ENCODE data around the gene HSPH1. TPM values are rescaled to one million over a fixed set of nuclear protein-coding genes. Genes with fewer than 3 reads are reported as not detected.

The HSPH1 gene
- total and polyA plus RNA-seq, 9 donors: 38.1 to 95.1 (median 69.2) TPM

DNA sequence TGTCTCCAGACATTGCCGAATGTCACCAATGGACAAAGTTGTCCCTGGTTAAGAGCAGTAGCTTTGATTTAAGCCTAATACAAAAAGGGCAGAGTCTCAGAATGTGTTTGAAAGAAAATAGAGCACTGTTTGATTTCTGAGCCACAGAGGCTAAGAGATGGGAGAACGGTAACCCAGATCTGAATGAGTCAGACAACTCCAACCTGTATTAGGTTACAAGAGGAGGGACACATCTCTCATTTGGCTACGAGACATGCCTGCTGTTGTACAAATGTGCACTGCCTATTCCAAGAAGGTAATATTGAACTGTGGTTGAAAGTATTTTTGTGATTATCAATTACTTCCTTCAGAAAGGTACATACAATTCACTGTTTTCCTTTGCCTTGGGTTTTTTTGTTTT is 4.9 kb upstream of the HSPH1 start:
- no peak overlapping the region for H3K4me3 ChIP-seq (ENCODE audit: low read length)
- no peaks in the 10 kb centered on the region for H3K36me3 ChIP-seq (ENCODE audit: control insufficient read depth, insufficient read depth, low read length)
- no peak for DNase-seq
- WGBS (ENCODE audit: insufficient coverage): no CpG with 5 or more reads among the region's 3 CpGs
- H3K4me1 ChIP-seq (ENCODE audit: control insufficient read depth, insufficient read depth, low read length): peaks cover 2% of the 10 kb centered on the region
- H3K27me3 ChIP-seq (ENCODE audit: control insufficient read depth, insufficient read depth, low read length): no peaks in the 10 kb centered on the region
- H3K9me3 ChIP-seq (replicated peaks; ENCODE audit: control insufficient read depth, low read depth, low read length): no peaks in the 10 kb centered on the region
- H3K27ac ChIP-seq (ENCODE audit: low read length): no peak overlapping the region

DNA sequence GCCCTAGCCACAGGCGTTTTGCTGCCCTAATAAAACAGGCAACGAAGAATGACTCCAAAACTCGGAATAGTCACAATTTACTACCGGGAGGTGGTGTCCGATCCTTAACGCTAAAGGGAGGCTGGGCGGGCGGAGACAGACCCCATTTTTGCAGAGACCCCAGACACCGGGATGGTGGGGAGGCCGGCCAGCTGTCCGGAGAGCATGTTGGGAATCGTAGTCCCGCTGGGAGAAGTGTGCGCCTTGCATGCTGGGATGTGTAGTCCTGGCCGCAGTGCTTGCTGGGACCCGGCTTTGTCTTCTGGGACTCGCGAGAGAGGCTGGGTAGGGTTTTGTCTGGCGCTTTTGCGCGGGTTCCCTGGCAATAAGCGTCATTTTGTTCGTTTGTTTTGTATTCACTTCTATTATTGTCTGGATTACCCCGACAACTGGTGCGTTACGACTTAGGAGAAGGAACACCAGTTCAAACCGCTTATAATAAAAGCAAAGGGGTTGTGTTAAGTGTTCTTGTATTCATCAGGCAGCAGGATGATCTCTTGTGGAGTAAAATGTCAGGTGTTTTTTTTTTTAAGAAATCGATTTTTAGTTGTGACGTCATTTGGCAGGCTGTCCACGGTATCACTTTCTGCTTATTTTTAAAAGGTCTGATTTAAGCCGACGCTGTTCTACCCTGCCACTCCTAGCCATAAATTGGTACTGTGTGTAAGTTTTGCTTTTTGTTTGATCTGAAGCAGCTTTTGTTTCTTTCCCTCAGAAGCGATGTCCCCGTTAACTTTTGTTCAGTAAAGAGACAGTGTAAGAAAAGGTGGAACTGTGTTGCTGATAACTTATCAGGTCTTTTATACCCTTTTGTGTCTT is 676 bp upstream of the HSPH1 start:
- Histone ChIP-seq H3K27ac (ENCODE audit: low read length) (peak overlapping the region; percentile 87), H3K9me3 (replicated peaks; ENCODE audit: control insufficient read depth, low read depth, low read length) (no peaks in the 10 kb centered on the region), H3K4me3 (ENCODE audit: low read length) (peak overlapping the region; percentile 89), H3K36me3 (ENCODE audit: control insufficient read depth, insufficient read depth, low read length) (no peaks in the 10 kb centered on the region), H3K27me3 (ENCODE audit: control insufficient read depth, insufficient read depth, low read length) (no peaks in the 10 kb centered on the region), H3K4me1 (ENCODE audit: control insufficient read depth, insufficient read depth, low read length) (peaks cover 2% of the 10 kb centered on the region)
- WGBS (ENCODE audit: insufficient coverage): under 1% methylated on average over 19 of the region's 34 CpGs
- DNase-seq: peak; percentile 99

DNA sequence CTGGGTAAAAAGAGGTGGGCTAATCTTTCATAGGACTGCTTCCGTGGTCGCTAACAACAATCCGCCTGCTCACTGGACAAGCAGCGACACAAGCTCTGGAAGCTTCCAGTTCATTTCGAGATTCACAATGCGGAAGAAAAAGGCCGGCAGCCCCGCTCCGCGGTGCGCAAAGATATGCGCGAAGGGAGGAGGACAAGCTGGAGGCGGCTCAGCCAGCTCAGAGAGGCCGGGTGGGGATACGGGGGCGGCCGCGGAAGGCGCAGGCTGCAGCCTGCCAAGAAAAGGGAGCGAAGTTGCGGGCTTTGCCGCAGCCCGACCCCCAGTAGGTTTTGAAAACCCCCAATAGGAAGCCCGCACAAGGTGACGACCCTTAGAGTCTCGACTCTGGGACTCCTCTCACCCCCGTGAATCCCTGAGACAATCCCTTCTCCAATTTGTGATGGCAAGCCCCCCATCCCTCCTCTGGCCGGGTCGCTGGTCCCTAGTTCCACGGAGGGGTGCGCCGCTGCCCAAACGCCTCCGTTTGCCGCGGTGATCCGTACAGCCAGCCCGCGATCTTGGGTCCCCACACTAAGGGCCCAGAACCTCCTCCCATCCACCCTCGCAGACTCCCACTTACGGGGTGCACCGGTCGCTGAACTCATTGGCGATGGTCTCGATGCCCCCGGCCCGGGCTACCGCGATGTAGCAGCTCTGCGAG is 697 bp downstream of the HSPH1 start:
- no peaks in the 10 kb centered on the region for H3K36me3 ChIP-seq (ENCODE audit: control insufficient read depth, insufficient read depth, low read length)
- no peaks in the 10 kb centered on the region for H3K9me3 ChIP-seq (replicated peaks; ENCODE audit: control insufficient read depth, low read depth, low read length)
- peak overlapping the region; percentile 89 for H3K4me3 ChIP-seq (ENCODE audit: low read length)
- WGBS (ENCODE audit: insufficient coverage): under 1% methylated on average over 50 of the region's 51 CpGs
- H3K4me1 ChIP-seq (ENCODE audit: control insufficient read depth, insufficient read depth, low read length): peaks cover 2% of the 10 kb centered on the region
- no peaks in the 10 kb centered on the region for H3K27me3 ChIP-seq (ENCODE audit: control insufficient read depth, insufficient read depth, low read length)
- DNase-seq: peak; percentile 92
- peak overlapping the region; percentile 94 for H3K27ac ChIP-seq (ENCODE audit: low read length)

DNA sequence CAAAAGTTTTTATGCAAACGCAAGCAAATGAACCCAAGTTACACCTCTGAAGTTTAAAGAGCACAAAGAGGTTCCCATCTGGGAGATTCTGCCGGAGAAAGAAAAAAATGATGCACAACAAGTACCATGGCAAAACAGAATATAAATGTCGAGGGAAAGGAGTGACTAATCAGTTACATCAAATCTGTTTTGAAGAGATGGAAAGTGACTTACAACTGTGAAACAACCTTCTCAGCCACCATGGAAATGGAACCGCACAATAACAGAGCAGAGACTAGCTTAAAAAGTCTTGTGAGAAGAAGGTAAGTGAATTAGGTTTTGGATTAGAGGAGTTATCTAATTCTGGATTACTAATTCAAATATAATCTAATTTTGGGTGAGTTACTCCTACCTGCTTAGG is 2.4 kb downstream of the HSPH1 start:
- 100% methylated on average over 1 of the region's 4 CpGs for WGBS (ENCODE audit: insufficient coverage)
- H3K4me3 ChIP-seq (ENCODE audit: low read length): no peak overlapping the region
- H3K27me3 ChIP-seq (ENCODE audit: control insufficient read depth, insufficient read depth, low read length): no peaks in the 10 kb centered on the region
- no peaks in the 10 kb centered on the region for H3K9me3 ChIP-seq (replicated peaks; ENCODE audit: control insufficient read depth, low read depth, low read length)
- H3K36me3 ChIP-seq (ENCODE audit: control insufficient read depth, insufficient read depth, low read length): peaks cover 2% of the 10 kb centered on the region
- H3K27ac ChIP-seq (ENCODE audit: low read length): no peak overlapping the region
- H3K4me1 ChIP-seq (ENCODE audit: control insufficient read depth, insufficient read depth, low read length): peaks cover 2% of the 10 kb centered on the region
- no peak for DNase-seq

DNA sequence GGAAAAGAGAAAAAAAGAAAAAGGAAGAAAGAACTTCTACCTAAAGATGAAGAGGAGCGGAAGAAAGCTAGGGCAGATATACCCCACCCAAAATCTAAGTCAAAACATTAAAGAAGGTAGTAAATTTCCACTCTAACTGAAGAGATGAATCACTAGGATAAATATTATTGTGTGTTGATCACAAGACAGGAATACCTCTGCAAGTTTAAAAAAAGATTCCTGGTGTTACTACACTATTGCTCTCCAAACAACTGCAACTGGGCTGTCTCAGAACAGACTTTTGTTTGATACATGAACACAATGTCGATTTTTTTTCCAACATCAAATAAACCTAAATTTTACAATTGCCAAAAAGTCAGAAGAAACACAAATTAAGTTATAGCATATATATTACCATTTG is 6.8 kb downstream of the HSPH1 start:
- Histone ChIP-seq H3K27ac (ENCODE audit: low read length) (no peak overlapping the region), H3K4me1 (ENCODE audit: control insufficient read depth, insufficient read depth, low read length) (no peaks in the 10 kb centered on the region), H3K36me3 (ENCODE audit: control insufficient read depth, insufficient read depth, low read length) (peaks cover 24% of the 10 kb centered on the region), H3K27me3 (ENCODE audit: control insufficient read depth, insufficient read depth, low read length) (no peaks in the 10 kb centered on the region), H3K9me3 (replicated peaks; ENCODE audit: control insufficient read depth, low read depth, low read length) (no peaks in the 10 kb centered on the region), H3K4me3 (ENCODE audit: low read length) (no peak overlapping the region)
- no peak for DNase-seq
- WGBS (ENCODE audit: insufficient coverage): no CpG with 5 or more reads among the region's 2 CpGs

DNA sequence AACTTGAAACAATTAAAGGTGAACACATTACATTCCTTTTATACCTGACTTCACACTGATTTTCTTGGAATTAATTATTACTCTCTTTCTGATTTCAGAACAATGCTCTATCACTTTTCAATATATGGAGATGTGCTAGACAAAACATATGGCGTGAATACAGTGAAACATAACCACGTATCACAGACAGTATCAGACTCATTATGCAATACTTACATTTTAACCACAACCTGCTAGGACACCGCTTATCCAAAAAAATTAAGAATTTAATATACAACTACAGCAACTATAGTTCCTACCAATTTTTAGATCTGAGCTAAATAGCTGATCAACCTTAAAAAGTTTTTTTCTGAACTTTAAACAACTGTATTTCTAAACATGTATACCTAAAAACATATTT is 9.9 kb downstream of the HSPH1 start:
- Histone ChIP-seq H3K27ac (ENCODE audit: low read length) (no peak overlapping the region), H3K36me3 (ENCODE audit: control insufficient read depth, insufficient read depth, low read length) (peaks cover 30% of the 10 kb centered on the region), H3K4me3 (ENCODE audit: low read length) (no peak overlapping the region), H3K27me3 (ENCODE audit: control insufficient read depth, insufficient read depth, low read length) (no peaks in the 10 kb centered on the region), H3K4me1 (ENCODE audit: control insufficient read depth, insufficient read depth, low read length) (no peaks in the 10 kb centered on the region), H3K9me3 (replicated peaks; ENCODE audit: control insufficient read depth, low read depth, low read length) (no peaks in the 10 kb centered on the region)
- DNase-seq: no peak
- WGBS (ENCODE audit: insufficient coverage): no CpG with 5 or more reads among the region's 3 CpGs

DNA sequence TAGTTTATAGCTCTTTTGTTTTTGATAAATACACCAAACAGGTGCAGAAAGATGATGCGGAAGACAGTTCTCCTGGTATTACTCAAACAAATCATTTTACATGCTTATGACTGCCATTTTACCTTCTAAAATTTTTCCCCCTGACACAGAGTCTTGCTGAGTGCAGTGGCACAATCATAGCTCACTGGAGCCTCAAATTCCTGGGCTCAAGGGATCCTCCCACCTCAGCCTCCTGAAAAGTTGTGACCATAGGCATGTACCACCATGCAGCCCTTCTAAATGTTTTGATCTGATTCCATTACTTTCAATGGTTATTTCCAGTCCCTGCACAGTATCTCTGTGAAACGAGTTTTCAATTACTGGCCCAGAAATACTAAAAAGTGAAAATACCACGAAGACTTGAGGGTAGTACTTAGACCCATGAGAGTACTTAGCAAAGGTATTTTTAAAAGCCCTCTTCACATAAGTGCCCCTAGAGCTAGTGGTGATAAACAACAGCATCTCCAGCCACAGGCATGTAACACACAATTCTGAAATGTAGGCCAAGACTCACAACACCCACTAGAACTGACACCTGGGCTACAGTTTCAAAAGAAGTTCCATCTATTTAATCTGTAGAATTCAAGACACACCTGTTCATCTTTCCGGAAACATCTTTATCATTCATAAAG is 11.3 kb downstream of the HSPH1 start:
- Histone ChIP-seq H3K36me3 (ENCODE audit: control insufficient read depth, insufficient read depth, low read length) (peaks cover 39% of the 10 kb centered on the region), H3K27me3 (ENCODE audit: control insufficient read depth, insufficient read depth, low read length) (no peaks in the 10 kb centered on the region), H3K27ac (ENCODE audit: low read length) (no peak overlapping the region), H3K9me3 (replicated peaks; ENCODE audit: control insufficient read depth, low read depth, low read length) (no peaks in the 10 kb centered on the region), H3K4me1 (ENCODE audit: control insufficient read depth, insufficient read depth, low read length) (no peaks in the 10 kb centered on the region), H3K4me3 (ENCODE audit: low read length) (no peak overlapping the region)
- no CpG with 5 or more reads among the region's 4 CpGs for WGBS (ENCODE audit: insufficient coverage)
- no peak for DNase-seq

DNA sequence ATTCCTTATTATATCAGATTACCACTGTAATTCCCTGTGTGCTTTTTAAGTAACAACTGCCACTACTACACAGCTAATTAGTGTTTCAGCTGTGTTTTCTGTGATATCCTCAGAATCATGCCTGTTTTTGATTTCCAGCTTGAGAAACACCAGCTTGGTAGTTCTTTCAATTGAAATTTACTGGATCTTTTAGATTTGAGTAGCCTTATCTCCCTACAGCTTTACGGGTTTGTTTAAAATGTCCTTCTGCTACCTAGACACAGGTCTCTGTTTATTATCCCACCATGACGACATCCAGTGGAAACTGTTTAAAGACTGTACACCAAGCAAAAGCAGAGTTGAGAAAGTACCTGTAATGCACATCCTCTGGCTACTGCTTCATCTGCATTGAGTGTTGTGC is 12.1 kb downstream of the HSPH1 start:
- peaks cover 39% of the 10 kb centered on the region for H3K36me3 ChIP-seq (ENCODE audit: control insufficient read depth, insufficient read depth, low read length)
- no peak overlapping the region for H3K4me3 ChIP-seq (ENCODE audit: low read length)
- H3K9me3 ChIP-seq (replicated peaks; ENCODE audit: control insufficient read depth, low read depth, low read length): no peaks in the 10 kb centered on the region
- no CpG with 5 or more reads among the region's 2 CpGs for WGBS (ENCODE audit: insufficient coverage)
- H3K27ac ChIP-seq (ENCODE audit: low read length): no peak overlapping the region
- no peaks in the 10 kb centered on the region for H3K27me3 ChIP-seq (ENCODE audit: control insufficient read depth, insufficient read depth, low read length)
- no peak for DNase-seq
- H3K4me1 ChIP-seq (ENCODE audit: control insufficient read depth, insufficient read depth, low read length): no peaks in the 10 kb centered on the region

DNA sequence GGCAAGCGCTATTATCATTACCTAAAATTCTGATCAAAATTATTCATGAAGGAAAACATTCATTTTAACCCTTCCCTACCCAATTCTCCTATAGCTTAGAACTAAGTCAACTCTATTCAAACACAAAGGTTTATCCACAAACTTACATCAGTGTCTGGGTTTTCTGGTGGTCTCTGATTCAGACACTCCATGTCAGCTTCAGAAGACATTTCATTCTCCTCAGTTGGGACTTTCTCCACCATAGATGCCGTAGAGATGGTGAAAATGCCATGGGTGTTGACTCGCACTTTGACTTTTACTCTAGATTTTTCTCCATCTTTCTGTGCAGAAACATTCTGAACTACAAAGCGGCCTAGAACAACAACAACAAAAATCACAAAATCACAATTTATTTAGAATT is 16.3 kb downstream of the HSPH1 start:
- H3K9me3 ChIP-seq (replicated peaks; ENCODE audit: control insufficient read depth, low read depth, low read length): no peaks in the 10 kb centered on the region
- H3K4me1 ChIP-seq (ENCODE audit: control insufficient read depth, insufficient read depth, low read length): no peaks in the 10 kb centered on the region
- no peak for DNase-seq
- no peak overlapping the region for H3K4me3 ChIP-seq (ENCODE audit: low read length)
- H3K27ac ChIP-seq (ENCODE audit: low read length): no peak overlapping the region
- 100% methylated on average over 1 of the region's 4 CpGs for WGBS (ENCODE audit: insufficient coverage)
- no peaks in the 10 kb centered on the region for H3K27me3 ChIP-seq (ENCODE audit: control insufficient read depth, insufficient read depth, low read length)
- H3K36me3 ChIP-seq (ENCODE audit: control insufficient read depth, insufficient read depth, low read length): peaks cover 34% of the 10 kb centered on the region

DNA sequence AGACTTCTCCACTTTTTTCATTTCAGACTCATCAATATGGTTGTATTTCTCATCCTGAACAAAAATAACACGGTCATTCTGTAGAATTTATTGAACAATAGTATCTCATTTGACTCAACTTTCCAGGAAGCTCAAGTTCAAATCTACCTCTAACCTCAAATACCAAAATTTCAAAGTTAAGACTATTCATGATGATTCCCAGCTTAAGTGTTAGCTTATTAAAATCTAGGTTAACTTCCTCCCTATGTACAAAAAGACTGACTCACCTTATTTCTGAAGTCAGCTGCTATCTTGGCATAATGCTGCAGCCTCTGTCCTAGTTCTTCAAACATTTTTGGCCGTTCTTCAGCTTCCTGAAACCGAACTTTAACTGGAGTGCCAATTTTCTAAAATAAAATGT is 23.2 kb downstream of the HSPH1 start:
- H3K9me3 ChIP-seq (replicated peaks; ENCODE audit: control insufficient read depth, low read depth, low read length): no peaks in the 10 kb centered on the region
- H3K27ac ChIP-seq (ENCODE audit: low read length): no peak overlapping the region

More for the DNA sequence above, 23.2 kb downstream of the HSPH1 start:
- H3K36me3 ChIP-seq (ENCODE audit: control insufficient read depth, insufficient read depth, low read length): peaks cover 27% of the 10 kb centered on the region
- no CpG with 5 or more reads among the region's 3 CpGs for WGBS (ENCODE audit: insufficient coverage)
- no peak overlapping the region for H3K4me3 ChIP-seq (ENCODE audit: low read length)
- DNase-seq: no peak
- H3K4me1 ChIP-seq (ENCODE audit: control insufficient read depth, insufficient read depth, low read length): no peaks in the 10 kb centered on the region
- H3K27me3 ChIP-seq (ENCODE audit: control insufficient read depth, insufficient read depth, low read length): no peaks in the 10 kb centered on the region
